ENCODE measurements around the gene AK2.

AK2 gene

DNA sequence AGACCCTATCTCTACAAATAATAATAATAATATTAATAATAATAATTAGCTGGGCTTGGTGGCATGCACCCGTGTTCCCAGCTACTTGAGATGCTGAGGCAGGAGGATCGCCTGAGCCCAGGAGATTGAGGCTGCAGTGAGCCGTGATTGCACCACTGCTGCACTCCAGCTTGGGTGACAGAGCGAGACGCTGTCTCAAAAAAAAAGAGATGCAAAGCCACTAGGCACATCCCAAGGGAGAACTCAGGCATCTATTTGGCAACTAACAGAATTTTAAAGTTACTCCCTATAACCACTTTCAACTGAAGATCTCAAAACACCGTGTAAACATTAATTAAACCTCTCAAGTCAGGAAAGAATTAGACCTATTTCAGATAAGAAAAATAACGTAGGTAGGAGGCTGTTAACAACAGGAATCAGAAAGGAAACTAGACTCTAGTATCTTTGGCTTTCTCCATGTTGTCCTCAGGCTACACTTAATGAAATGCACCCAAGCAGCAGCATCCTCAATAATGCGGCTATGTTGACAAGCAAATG lies 75.8 kb downstream of the AK2 start:
- in situ Hi-C loops (cut with HindIII; ENCODE audit: low sequenced_read_pairs) = no loop called here

DNA sequence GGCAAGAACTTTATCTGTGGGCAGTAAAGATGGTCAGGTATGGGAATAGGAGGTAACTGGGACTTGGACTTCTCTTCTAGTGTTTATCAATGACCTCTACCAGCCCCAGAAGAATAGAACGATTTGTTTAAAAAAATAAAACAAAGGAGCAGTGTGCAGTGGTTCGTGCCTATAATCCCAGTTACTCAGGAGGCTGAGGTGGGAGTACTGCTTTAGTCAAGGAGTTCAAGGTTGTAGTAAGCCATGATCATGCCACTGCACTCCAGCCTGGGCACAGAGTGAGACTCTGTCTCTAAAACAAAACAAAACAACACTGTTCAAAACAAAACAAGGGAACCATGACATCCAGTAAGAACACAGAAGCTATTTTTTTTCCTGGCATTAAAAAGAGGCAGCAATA lies 76.3 kb downstream of the AK2 start:
- DNase-seq (ENCODE audit: low read depth, low spot score) = no peak
- TF ChIP-seq, protein P1, sequence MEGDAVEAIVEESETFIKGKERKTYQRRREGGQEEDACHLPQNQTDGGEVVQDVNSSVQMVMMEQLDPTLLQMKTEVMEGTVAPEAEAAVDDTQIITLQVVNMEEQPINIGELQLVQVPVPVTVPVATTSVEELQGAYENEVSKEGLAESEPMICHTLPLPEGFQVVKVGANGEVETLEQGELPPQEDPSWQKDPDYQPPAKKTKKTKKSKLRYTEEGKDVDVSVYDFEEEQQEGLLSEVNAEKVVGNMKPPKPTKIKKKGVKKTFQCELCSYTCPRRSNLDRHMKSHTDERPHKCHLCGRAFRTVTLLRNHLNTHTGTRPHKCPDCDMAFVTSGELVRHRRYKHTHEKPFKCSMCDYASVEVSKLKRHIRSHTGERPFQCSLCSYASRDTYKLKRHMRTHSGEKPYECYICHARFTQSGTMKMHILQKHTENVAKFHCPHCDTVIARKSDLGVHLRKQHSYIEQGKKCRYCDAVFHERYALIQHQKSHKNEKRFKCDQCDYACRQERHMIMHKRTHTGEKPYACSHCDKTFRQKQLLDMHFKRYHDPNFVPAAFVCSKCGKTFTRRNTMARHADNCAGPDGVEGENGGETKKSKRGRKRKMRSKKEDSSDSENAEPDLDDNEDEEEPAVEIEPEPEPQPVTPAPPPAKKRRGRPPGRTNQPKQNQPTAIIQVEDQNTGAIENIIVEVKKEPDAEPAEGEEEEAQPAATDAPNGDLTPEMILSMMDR (IDR thresholded peaks at IDR 0.05; ENCODE audit: low read depth, low read length) = no peak
- in situ Hi-C loops (cut with HindIII; ENCODE audit: low sequenced_read_pairs) = no loop called here
- no peak overlapping the region for H3K4me3 ChIP-seq (ENCODE audit: low read depth, low read length)

More for the DNA sequence above, 75.8 kb downstream of the AK2 start:
- TF ChIP-seq, protein P1 (IDR thresholded peaks at IDR 0.05; ENCODE audit: low read depth, low read length) = no peak
- H3K4me3 ChIP-seq (ENCODE audit: low read depth, low read length) = no peak overlapping the region
- no peak for DNase-seq (ENCODE audit: low read depth, low spot score)

- in situ Hi-C loops (cut with HindIII; ENCODE audit: low sequenced_read_pairs) = no loop called here
- no peak for DNase-seq (ENCODE audit: low read depth, low spot score)
- TF ChIP-seq, protein P1 (IDR thresholded peaks at IDR 0.05; ENCODE audit: low read depth, low read length) = no peak
Measured at GRCh38 chr1:32958827-32959226, 77.9 kb downstream of the AK2 start.

More at GRCh38 chr1:32958827-32959226, 77.9 kb downstream of the AK2 start:
- no peak overlapping the region for H3K4me3 ChIP-seq (ENCODE audit: low read depth, low read length)
